Stimulated activated effector memory CD8-positive, alpha-beta T cell treated with anti-CD3 and anti-CD28 coated beads, Interleukin-12 subunit alpha, Interleukin-12 subunit beta, amount 100 ng/mL, for 72 hours (primary cell): Measurements from ENCODE around the gene TSPAN14.
"Not testable (repeated sequence)": the region's sequence is repeated elsewhere in the genome, so short reads cannot be mapped to it uniquely, and the experiment has no call there.

ENCODE experiments used
- ATAC-seq: fragments of 150-1000 bp; cut with Tn5 transposase; 2 replicates; pipeline ENCODE4 v1.10.0; 2021
- DNase-seq, 2 donors: peaks; one replicate each; pipeline ENCODE4 v3.0.0; 2021 to 2022; ENCODE audit warnings: low spot score in 2 of 2
- H3K27ac Mint-ChIP-seq: one replicate; pipeline ENCODE4 v1.8.0; 2022; ENCODE audit warnings: mild to moderate bottlenecking, mixed read lengths
- H3K36me3 Mint-ChIP-seq: one replicate; pipeline ENCODE4 v1.8.0; 2022; ENCODE audit warnings: mild to moderate bottlenecking, mixed read lengths
- H3K4me1 Mint-ChIP-seq: one replicate; pipeline ENCODE4 v1.8.0; 2022; ENCODE audit warnings: mixed read lengths
- H3K4me3 Mint-ChIP-seq: one replicate; pipeline ENCODE4 v1.8.0; 2022; ENCODE audit warnings: mild to moderate bottlenecking, mixed read lengths
- H3K9me3 Mint-ChIP-seq: one replicate; pipeline ENCODE4 v1.8.0; 2022; ENCODE audit warnings: mixed read lengths

The TSPAN14 gene

GRCh38 chr10:80415734-80416478, 38.2 kb upstream of the TSPAN14 start:
- no peak overlapping the region for H3K4me3 Mint-ChIP-seq
- H3K9me3 Mint-ChIP-seq, result no peaks in the 10 kb centered on the region

GRCh38 chr10:80416479-80417098, 37.5 kb upstream of the TSPAN14 start:
- no peaks in the 10 kb centered on the region for H3K9me3 Mint-ChIP-seq
- no peak overlapping the region for H3K27ac Mint-ChIP-seq
- DNase-seq, result no peak

More at GRCh38 chr10:80415734-80416478, 38.2 kb upstream of the TSPAN14 start:
- no peak overlapping the region for H3K27ac Mint-ChIP-seq
- ATAC-seq (no peak), DNase-seq (no peak)
- H3K36me3 Mint-ChIP-seq, result no peaks in the 10 kb centered on the region
- peaks cover 12% of the 10 kb centered on the region for H3K4me1 Mint-ChIP-seq

DNA sequence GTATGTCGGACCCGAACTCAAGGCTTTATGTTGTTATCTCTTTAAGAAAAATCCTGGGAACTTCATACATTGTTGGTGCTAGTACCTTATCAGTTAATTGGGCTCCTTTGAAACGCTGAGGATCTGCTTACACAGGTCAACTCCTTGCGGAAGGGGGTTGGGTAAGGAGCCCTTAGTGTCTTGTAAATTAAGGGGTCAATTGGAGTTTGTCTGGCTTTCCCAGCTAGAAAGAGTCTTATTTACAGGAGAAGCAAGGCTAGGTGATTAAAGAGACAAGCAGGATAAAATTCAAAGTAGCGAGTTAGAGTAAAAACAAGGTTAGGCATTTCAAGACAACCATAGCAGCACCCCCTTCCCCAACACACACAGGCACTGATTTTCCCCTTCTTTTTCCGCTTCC, 36.9 kb upstream of the TSPAN14 start:
- H3K27ac Mint-ChIP-seq, H3K4me3 Mint-ChIP-seq, ATAC-seq, H3K9me3 Mint-ChIP-seq, DNase-seq, H3K36me3 Mint-ChIP-seq: not testable (repeated sequence)
- H3K4me1 Mint-ChIP-seq, result peaks cover 12% of the 10 kb centered on the region

More at GRCh38 chr10:80416479-80417098, 37.5 kb upstream of the TSPAN14 start:
- H3K36me3 Mint-ChIP-seq, result no peaks in the 10 kb centered on the region
- H3K4me1 Mint-ChIP-seq, result peaks cover 12% of the 10 kb centered on the region
- H3K4me3 Mint-ChIP-seq, result no peak overlapping the region
- ATAC-seq, result no peak

GRCh38 chr10:80421050-80421706, 32.9 kb upstream of the TSPAN14 start:
- ATAC-seq (no peak), DNase-seq (no peak)
- H3K9me3 Mint-ChIP-seq, result no peaks in the 10 kb centered on the region
- no peak overlapping the region for H3K4me3 Mint-ChIP-seq
- H3K27ac Mint-ChIP-seq, result no peak overlapping the region
- H3K4me1 Mint-ChIP-seq, result no peaks in the 10 kb centered on the region
- no peaks in the 10 kb centered on the region for H3K36me3 Mint-ChIP-seq

DNA sequence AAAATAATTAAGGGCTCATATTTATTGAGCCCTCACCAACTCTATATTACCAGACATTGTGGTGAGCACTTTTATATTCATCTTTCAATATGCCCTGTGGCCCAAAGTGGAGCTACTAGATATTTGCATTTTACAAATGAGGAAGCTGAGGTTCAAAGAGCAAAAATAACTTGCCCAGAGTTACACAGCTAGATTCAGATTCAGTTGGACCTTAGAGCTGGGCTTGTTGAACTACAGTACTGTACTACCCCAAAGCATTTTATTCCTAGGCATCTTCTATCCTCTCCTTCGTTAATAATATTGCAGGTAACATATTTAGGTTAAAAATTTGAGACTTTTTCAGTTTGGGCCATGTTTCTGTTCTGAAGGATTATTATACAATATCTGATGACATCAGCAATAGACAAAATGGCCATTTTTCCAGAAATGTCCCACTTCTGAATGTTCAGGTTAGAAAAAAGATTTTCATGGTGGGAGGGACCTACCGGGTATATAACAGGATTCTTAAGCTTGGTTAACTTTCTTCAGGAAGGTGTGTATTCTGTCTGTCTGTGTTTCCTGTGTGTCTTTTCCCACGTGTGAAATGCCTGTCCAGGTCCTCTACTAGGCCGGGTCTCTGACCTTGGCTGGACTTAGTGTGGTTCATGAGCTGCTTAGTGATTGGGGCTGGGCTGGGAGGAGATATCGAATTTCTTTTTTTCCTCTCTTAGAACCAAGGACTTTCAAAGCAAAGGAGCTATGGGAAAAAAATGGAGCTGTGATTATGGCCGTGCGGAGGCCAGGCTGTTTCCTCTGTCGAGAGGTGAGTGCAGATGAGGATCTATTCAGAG, 32.2 kb upstream of the TSPAN14 start:
- H3K4me1 Mint-ChIP-seq, result no peaks in the 10 kb centered on the region
- H3K27ac Mint-ChIP-seq, result no peak overlapping the region
- H3K4me3 Mint-ChIP-seq, result no peak overlapping the region
- no peak for DNase-seq
- no peaks in the 10 kb centered on the region for H3K36me3 Mint-ChIP-seq
- ATAC-seq, result no peak
- H3K9me3 Mint-ChIP-seq, result no peaks in the 10 kb centered on the region

GRCh38 chr10:80425901-80426300, 28.2 kb upstream of the TSPAN14 start:
- no peak overlapping the region for H3K27ac Mint-ChIP-seq
- H3K4me1 Mint-ChIP-seq, result no peaks in the 10 kb centered on the region
- no peaks in the 10 kb centered on the region for H3K9me3 Mint-ChIP-seq
- ATAC-seq (no peak), DNase-seq (no peak)
- H3K36me3 Mint-ChIP-seq, result no peaks in the 10 kb centered on the region
- no peak overlapping the region for H3K4me3 Mint-ChIP-seq

DNA sequence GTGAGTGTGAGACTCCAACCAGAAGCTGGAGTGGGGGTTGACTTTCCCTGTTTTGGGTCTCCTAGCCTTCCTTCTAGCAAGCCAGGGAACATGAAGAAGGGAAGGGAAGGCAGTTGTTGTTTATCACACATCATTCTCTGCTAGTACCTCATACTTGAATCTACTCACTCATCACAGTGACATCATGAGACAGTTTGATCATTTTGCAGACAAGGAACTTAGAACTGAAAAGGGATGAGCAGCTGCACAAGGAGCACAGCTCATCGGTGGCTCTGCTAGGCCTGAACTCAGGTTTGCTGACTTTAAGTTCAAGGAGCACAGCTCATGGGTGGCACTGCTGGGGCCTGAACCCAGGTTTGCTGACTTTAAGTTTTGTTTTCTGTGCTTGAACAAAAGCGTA, 26.6 kb upstream of the TSPAN14 start:
- DNase-seq, result no peak
- Mint-ChIP-seq H3K27ac (no peak overlapping the region), H3K36me3 (no peaks in the 10 kb centered on the region), H3K9me3 (no peaks in the 10 kb centered on the region), H3K4me1 (no peaks in the 10 kb centered on the region), H3K4me3 (no peak overlapping the region)
- ATAC-seq, result no peak

DNA sequence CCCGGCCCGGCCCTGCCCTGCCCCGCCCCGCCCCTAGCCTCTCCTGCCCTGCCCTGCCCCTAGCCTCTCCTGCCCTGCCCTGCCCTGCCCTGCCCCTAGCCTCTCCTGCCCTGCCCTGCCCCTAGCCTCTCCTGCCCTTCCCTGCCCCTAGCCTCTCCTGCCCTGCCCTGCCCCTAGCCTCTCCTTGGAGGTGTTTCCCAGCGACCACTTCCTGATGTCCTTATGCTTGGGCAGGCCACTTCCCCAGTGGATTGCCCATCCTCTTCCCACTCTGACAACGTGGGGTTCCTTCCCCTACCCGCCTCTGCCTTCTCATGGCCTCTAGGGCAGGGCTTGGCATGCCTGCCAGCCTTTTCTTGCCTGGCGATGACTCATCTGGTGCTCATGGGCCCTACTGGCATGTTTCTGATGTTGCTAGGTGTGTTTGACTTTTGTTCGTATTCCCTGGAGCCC, 24.6 kb upstream of the TSPAN14 start:
- H3K4me3 Mint-ChIP-seq, result no peak overlapping the region
- H3K9me3 Mint-ChIP-seq, result no peaks in the 10 kb centered on the region
- ATAC-seq (no peak), DNase-seq (no peak)
- H3K27ac Mint-ChIP-seq, result no peak overlapping the region
- H3K4me1 Mint-ChIP-seq, result no peaks in the 10 kb centered on the region
- no peaks in the 10 kb centered on the region for H3K36me3 Mint-ChIP-seq

DNA sequence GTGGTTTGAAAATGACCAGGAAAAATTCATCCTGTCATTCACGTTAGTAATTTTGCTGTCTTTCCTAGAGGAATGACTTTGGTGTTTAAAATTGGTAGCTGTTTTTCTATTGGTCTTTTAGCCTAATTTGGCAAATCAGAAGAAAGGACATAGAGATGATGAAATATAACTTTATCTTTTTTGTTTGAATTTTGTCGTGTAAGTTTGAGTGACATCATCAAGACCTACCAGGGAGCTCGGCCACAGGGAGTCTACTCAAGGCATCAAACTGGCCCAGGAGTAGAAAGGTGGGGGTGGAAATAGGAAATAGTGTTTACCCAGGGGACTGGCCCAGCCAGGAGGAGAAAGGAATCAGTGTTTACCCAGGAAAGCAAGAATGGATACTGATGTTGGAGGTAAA, 21.0 kb upstream of the TSPAN14 start:
- Mint-ChIP-seq H3K4me3 (no peak overlapping the region), H3K9me3 (no peaks in the 10 kb centered on the region), H3K4me1 (no peaks in the 10 kb centered on the region), H3K36me3 (no peaks in the 10 kb centered on the region), H3K27ac (no peak overlapping the region)
- ATAC-seq (no peak), DNase-seq (no peak)

- Mint-ChIP-seq H3K27ac (no peak overlapping the region), H3K9me3 (no peaks in the 10 kb centered on the region), H3K4me3 (no peak overlapping the region), H3K36me3 (no peaks in the 10 kb centered on the region), H3K4me1 (no peaks in the 10 kb centered on the region)
- DNase-seq (no peak), ATAC-seq (no peak)
Measured at GRCh38 chr10:80436446-80437098, 17.5 kb upstream of the TSPAN14 start.

GRCh38 chr10:80437227-80437626, 16.9 kb upstream of the TSPAN14 start:
- Mint-ChIP-seq H3K4me1 (no peaks in the 10 kb centered on the region), H3K4me3 (no peak overlapping the region), H3K27ac (no peak overlapping the region), H3K9me3 (no peaks in the 10 kb centered on the region), H3K36me3 (no peaks in the 10 kb centered on the region)
- ATAC-seq (no peak), DNase-seq (no peak)

DNA sequence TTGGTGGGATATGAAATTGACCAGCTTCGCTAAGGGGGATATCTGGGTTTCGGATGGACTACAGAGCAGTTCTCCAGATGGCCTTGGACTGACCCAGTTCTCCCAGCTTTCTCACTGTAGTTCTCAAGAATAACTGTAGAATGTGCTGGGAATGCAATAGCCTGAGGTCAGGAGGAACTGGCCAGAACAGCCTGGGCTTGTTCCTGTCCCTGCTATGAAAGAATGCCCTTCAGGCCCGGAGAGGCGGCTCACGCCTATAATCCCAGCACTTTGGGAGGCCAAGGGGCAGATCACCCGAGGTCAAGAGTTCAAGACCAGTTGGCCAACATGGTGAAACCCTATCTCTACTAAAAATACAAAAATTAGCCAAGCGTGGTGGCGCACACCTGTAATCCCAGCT, 12.3 kb upstream of the TSPAN14 start:
- Mint-ChIP-seq H3K4me3 (no peak overlapping the region), H3K4me1 (peaks cover 25% of the 10 kb centered on the region), H3K36me3 (no peaks in the 10 kb centered on the region), H3K27ac (no peak overlapping the region), H3K9me3 (no peaks in the 10 kb centered on the region)
- ATAC-seq, result no peak
- DNase-seq, result no peak

DNA sequence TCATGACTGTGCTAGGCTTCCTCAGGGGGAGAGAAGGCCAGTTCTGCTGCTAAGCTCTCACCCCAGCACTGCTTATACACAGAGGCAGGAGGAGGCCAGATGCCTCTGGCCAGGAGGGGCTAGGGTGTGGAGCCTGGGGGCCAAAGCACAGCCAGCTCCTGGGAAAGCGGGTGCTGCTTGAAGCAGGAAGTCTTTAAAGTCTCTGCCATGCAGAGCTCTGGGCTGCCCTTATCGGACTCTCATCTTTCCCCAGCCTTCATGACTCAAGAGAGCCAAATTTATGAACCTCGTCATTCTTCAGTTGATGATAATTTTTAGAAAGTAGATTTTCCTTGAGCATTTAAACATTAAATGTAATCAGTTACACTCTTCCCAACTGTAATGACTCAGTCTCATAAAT, 11.2 kb upstream of the TSPAN14 start:
- no peaks in the 10 kb centered on the region for H3K36me3 Mint-ChIP-seq
- H3K27ac Mint-ChIP-seq, result no peak overlapping the region
- H3K4me3 Mint-ChIP-seq, result no peak overlapping the region
- DNase-seq (no peak), ATAC-seq (no peak)
- H3K9me3 Mint-ChIP-seq, result no peaks in the 10 kb centered on the region
- peaks cover 33% of the 10 kb centered on the region for H3K4me1 Mint-ChIP-seq

- ATAC-seq, result peak; percentile 46
- peaks cover 40% of the 10 kb centered on the region for H3K4me1 Mint-ChIP-seq
Measured at GRCh38 chr10:80443531-80443974, 10.6 kb upstream of the TSPAN14 start.

GRCh38 chr10:80444124-80444523, 10.0 kb upstream of the TSPAN14 start:
- DNase-seq (no peak), ATAC-seq (peak; percentile 57)
- peaks cover 46% of the 10 kb centered on the region for H3K4me1 Mint-ChIP-seq
- H3K36me3 Mint-ChIP-seq, result no peaks in the 10 kb centered on the region
- H3K27ac Mint-ChIP-seq, result peak overlapping the region; percentile 37
- no peaks in the 10 kb centered on the region for H3K9me3 Mint-ChIP-seq
- no peak overlapping the region for H3K4me3 Mint-ChIP-seq

More at GRCh38 chr10:80443531-80443974, 10.6 kb upstream of the TSPAN14 start:
- H3K27ac Mint-ChIP-seq, result peak overlapping the region; percentile 37
- H3K4me3 Mint-ChIP-seq, result no peak overlapping the region
- no peaks in the 10 kb centered on the region for H3K36me3 Mint-ChIP-seq
- H3K9me3 Mint-ChIP-seq, result no peaks in the 10 kb centered on the region
- DNase-seq, result no peak
